KOPT-K1 (cell line): ENCODE results near the gene KHSRP.
A peak's percentile ranks its signal among the peaks of the same experiment; 100 is the strongest.

Experiments used
- H3K27ac ChIP-seq: fragments of 200-600 bp; sonication (generic); 2 replicates; pipeline ENCODE4 v1.5.1; 2016; ENCODE audit warnings: antibody characterized with exemption, mild to moderate bottlenecking, low read depth, low read length; ENCODE audit not compliant: poor library complexity, severe bottlenecking
- H3K36me3 ChIP-seq: fragments of 200-600 bp; sonication (generic); 2 replicates; pipeline ENCODE4 v1.5.1; 2017; ENCODE audit warnings: antibody characterized with exemption, mild to moderate bottlenecking, low read length, moderate library complexity; ENCODE audit not compliant: insufficient read depth
- H3K9me3 ChIP-seq: fragments of 200-600 bp; sonication (generic); 2 replicates; pipeline ENCODE4 v1.5.1; 2017; ENCODE audit warnings: antibody characterized with exemption, low read length, mild to moderate bottlenecking; ENCODE audit not compliant: insufficient read depth, poor library complexity, severe bottlenecking

KHSRP gene

GRCh38 chr19:6424195-6424938, at the start of gene KHSRP:
Gene KHSRP, minus strand, starts transcription at chr19:6424811. Its CDS starts 110 bp downstream, at chr19:6424701.
- peaks cover 39% of the 10 kb centered on the region for H3K36me3 ChIP-seq
- peak within 1 kb of the TSS; percentile 75 for H3K27ac ChIP-seq
- H3K9me3 ChIP-seq, result no peaks in the 10 kb centered on the region

- Histone ChIP-seq H3K9me3 (peaks cover 4% of the 10 kb centered on the region), H3K27ac (no peak overlapping the region), H3K36me3 (peaks cover 72% of the 10 kb centered on the region)
These were observed 49.0 kb upstream of the KHSRP start for GRCh38 chr19:6473647-6474046.

DNA sequence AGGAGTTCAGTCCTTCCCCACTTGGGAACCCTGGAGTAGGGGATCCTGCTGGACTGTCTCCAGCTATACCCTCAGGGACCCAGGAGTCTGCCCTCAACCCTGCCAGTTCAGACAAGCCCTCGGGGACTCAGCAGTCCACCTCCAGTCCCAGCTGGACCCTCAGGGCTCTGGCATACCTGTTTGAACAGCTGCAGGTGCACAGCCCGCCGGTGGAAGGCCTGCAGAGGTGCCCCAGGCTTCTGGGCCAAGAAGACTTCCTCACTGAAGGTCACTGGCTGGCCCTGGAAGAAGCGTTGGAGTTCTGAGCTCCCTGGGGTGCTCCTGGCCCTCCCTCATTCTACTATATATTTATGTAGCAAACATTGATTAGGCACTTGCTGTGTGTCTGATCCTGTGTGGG, 48.1 kb upstream of the KHSRP start:
- Histone ChIP-seq H3K9me3 (peaks cover 4% of the 10 kb centered on the region), H3K36me3 (peaks cover 76% of the 10 kb centered on the region), H3K27ac (no peak overlapping the region)

DNA sequence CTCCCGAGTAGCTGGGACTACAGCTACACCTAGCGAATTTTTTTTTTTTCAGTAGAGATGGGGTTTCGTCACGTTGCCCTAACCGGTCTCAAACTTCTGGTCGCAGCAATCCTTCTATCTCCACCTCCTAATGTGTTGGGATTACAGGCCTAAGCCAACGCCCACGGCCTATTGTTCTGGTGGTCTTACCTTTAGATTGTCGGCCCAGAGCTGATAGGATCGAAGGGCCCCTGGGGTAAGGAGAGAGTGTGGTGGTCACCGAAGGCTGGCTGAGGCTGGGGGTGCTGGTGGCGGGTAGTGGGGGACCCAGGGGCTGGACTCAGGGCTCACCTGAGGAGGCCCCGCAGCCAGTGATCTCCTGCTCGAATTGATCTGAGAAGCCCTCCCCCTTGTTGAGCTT, 46.5 kb upstream of the KHSRP start:
- Histone ChIP-seq H3K27ac (no peak overlapping the region), H3K9me3 (no peaks in the 10 kb centered on the region), H3K36me3 (peaks cover 70% of the 10 kb centered on the region)

DNA sequence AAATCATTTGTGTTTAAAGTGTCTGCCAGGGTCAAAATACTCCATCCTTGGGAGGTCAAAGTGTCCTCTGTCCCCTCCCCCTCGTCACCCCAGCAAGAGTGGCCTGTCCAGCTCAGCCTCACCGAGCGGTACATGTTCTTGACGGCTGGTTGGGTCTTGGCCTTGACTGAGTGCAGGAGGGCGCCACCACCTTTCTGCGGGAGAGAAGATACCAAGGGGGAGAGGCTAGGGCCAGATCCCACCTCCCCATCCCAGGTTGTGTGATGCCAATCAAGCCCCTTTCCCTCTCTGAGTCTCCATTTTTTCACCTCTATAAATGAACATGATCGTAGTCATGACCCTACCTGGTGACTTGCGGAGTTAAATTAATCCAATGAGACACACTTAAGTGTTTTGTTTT, 45.6 kb upstream of the KHSRP start:
- Histone ChIP-seq H3K27ac (no peak overlapping the region), H3K36me3 (peaks cover 61% of the 10 kb centered on the region), H3K9me3 (no peaks in the 10 kb centered on the region)

- Histone ChIP-seq H3K9me3 (no peaks in the 10 kb centered on the region), H3K36me3 (peaks cover 45% of the 10 kb centered on the region), H3K27ac (no peak overlapping the region)
These were observed 42.8 kb upstream of the KHSRP start for GRCh38 chr19:6467384-6467783.

GRCh38 chr19:6466526-6467248, 42.1 kb upstream of the KHSRP start:
- Histone ChIP-seq H3K27ac (no peak overlapping the region), H3K9me3 (no peaks in the 10 kb centered on the region), H3K36me3 (peaks cover 42% of the 10 kb centered on the region)

DNA sequence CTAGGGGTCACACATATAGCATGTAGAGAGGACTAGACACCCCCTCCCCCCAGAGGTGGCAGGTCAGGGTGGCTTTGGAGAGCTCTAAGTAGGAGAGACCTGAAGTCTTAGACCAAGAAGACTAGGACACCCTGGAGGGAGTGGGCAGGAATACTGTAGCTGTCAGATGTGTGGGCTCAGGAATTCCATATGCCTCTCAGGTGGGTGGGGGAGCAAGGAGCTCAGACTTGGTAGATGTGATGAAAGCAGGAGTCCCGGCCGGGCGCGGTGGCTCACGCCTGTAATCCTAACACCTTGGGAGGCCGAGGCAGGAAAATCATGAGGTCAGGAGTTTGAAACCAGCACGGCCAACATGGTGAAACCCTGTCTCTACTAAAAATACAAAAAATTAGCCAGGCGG, 41.1 kb upstream of the KHSRP start:
- peaks cover 34% of the 10 kb centered on the region; the same call in 1 of the 2 replicates for H3K36me3 ChIP-seq
- H3K27ac ChIP-seq, result no peak overlapping the region
- no peaks in the 10 kb centered on the region for H3K9me3 ChIP-seq

DNA sequence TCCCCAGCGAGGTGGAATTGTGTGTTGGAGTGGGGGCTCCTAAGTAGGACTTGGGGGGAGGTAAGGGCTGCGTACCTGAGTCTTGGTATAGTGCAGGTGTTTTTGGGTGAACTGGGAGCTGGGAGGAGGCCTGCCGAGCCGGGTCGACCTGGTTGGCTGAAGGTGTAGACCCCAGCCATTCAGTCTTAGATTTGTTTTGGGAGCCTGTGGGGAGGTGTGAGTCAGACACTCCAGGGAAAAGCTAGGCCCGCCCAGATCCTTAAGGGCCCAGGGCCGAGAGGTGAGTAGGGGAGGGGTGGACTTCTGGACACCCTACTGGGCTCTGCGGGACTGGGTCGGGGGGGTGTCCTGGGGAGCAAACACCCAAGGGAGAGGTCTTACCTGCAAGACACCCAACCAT, 40.4 kb upstream of the KHSRP start:
- H3K36me3 ChIP-seq, result peaks cover 29% of the 10 kb centered on the region; the same call in 1 of the 2 replicates
- H3K9me3 ChIP-seq, result no peaks in the 10 kb centered on the region
- no peak overlapping the region for H3K27ac ChIP-seq

DNA sequence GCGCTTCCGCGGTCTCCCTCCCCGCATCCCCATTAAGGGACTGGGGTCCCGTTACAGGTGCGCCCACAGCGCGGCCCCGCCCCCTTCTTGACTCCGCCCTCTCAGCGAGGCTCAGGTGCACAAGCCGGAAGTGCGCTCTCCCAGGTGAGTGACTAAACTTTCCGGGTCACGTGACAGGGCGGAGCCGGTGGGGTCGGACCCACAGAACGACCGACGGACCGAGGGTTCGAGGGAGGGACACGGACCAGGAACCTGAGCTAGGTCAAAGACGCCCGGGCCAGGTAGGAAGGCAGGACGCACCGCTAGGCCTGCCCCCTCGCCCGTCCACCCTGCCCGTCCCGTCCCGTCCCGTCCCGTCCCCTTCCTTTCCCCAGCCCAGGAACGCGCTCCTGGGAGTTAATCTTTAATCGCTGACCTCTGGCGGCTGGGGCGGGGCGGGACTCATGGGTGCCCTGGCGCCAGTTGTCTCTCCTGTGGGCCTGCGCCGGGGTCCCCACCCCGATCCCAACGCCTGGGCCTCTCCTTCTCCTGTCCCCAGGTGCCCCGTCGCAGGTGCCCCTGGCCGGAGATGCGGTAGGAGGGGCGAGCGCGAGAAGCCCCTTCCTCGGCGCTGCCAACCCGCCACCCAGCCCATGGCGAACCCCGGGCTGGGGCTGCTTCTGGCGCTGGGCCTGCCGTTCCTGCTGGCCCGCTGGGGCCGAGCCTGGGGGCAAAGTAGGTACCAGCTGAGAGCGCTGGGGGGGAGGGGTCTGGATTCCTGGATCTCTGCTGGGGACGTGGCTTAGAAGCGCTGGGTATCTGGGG, 39.7 kb upstream of the KHSRP start, which contains the start of gene CRB3:
Gene CRB3 (plus strand): TSS at position 202 of the 804 bp plus-strand sequence. CDS start 431 bp downstream, at position 633.
- H3K27ac ChIP-seq, result no peak within 1 kb of the TSS
- peaks cover 22% of the 10 kb centered on the region; the same call in 1 of the 2 replicates for H3K36me3 ChIP-seq
- H3K9me3 ChIP-seq, result no peaks in the 10 kb centered on the region

DNA sequence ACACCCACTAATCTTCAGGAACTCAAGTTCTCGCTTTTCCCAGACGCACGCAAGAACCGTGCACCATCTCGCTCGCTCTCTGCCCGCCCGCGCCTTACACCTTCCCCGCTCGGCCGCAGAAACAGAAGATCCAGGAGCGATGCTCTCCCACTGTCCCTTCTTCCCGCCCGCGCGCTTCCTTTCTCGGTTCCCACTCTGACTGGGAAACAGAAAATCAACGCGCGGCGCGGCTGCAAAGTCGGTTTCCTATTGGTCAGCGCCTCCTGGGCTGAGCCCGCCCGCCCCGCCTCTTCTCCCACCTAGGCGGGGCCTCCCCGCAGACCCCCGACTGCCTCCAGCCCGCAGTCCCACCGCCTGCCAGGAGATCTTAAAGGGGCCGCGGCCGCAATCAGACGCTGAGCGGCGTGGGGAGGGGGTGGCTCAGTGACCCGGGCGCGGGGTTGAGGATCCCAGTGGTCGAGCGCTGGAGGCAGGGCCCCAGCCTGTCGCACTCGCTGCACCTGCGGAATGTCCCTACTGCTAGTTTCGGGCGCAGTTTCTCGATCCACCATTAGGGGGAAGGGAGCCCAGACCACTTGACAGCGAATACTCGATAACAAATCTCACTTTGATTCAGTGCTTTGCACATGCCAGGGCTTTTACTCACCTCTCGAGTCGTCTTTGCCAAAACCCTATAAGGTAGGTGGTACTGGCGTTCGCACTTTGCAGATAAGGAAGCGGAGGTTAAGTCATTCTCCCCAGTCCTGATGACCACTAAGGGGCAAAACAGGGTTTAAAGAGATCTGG, 35.7 kb upstream of the KHSRP start:
- Histone ChIP-seq H3K27ac (peak overlapping the region; percentile 76), H3K9me3 (no peaks in the 10 kb centered on the region), H3K36me3 (peaks cover 10% of the 10 kb centered on the region; the same call in 1 of the 2 replicates)

GRCh38 chr19:6459262-6460098, 34.9 kb upstream of the KHSRP start, which contains the start of gene SLC25A23:
Gene SLC25A23, minus strand, starts transcription at chr19:6459792. Its CDS starts 164 bp downstream, at chr19:6459628.
- Histone ChIP-seq H3K36me3 (peaks cover 18% of the 10 kb centered on the region), H3K9me3 (peaks cover 6% of the 10 kb centered on the region), H3K27ac (peak within 1 kb of the TSS; percentile 76)

- peaks cover 25% of the 10 kb centered on the region for H3K36me3 ChIP-seq
- H3K9me3 ChIP-seq, result peaks cover 13% of the 10 kb centered on the region
- H3K27ac ChIP-seq, result peak overlapping the region; percentile 76
These were observed 34.2 kb upstream of the KHSRP start for GRCh38 chr19:6458695-6459261.
